ENCODE measurements around the gene PANX2. TPM values are rescaled to one million over a fixed set of nuclear protein-coding genes. Genes with fewer than 3 reads are reported as not detected.
A peak's percentile ranks its signal among the peaks of the same experiment; 100 is the strongest.

Gene PANX2
- total RNA-seq, 1 donor from 2014 or later: 0.88 TPM

DNA sequence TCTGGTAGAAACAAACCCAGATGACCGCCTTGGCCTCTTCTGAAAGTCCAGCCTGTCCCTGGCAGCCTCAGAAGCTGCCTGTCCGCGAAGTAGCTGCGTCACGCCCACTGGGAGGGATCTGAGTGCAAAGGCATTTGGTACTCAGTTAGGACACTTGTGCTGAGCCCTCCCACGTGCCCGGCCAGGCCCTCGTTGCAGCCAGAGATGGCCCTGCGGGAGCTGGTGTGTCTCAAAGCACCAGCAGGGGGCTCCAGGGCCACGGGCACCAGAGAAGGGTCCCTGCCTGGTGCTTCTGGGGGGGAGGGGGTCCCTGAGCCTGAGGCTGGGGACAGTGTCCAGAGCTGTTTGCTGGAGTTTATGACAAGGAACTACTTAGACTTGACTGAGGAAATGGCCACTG is 36.1 kb downstream of the PANX2 start:
- Histone ChIP-seq H3K4me3 (no peak overlapping the region), H3K27me3 (peaks cover 5% of the 10 kb centered on the region), H3K9me3 (ENCODE audit: low read depth) (no peaks in the 10 kb centered on the region), H3K9ac (no peak overlapping the region), H2AFZ (replicated peaks) (no peak overlapping the region), H3K79me2 (ENCODE audit: low read depth) (peaks cover 24% of the 10 kb centered on the region), H3K27ac (no peak overlapping the region), H3K4me2 (no peak overlapping the region), H3F3A (ENCODE audit: low read depth) (peaks cover 3% of the 10 kb centered on the region), H3K36me3 (peaks cover 12% of the 10 kb centered on the region), H4K20me1 (ENCODE audit: low read depth) (peaks cover 44% of the 10 kb centered on the region), H3K4me1 (peaks cover 10% of the 10 kb centered on the region)
- peaks cover 36% of the 10 kb centered on the region for H3K36me3 Mint-ChIP-seq
- H3K4me1 Mint-ChIP-seq: peaks cover 19% of the 10 kb centered on the region
- no peak for TF ChIP-seq EZH2 (IDR thresholded peaks at IDR 0.05)
- TF ChIP-seq EZH2phosphoT487 (IDR thresholded peaks at IDR 0.05): no peak
- TF ChIP-seq, protein P1, sequence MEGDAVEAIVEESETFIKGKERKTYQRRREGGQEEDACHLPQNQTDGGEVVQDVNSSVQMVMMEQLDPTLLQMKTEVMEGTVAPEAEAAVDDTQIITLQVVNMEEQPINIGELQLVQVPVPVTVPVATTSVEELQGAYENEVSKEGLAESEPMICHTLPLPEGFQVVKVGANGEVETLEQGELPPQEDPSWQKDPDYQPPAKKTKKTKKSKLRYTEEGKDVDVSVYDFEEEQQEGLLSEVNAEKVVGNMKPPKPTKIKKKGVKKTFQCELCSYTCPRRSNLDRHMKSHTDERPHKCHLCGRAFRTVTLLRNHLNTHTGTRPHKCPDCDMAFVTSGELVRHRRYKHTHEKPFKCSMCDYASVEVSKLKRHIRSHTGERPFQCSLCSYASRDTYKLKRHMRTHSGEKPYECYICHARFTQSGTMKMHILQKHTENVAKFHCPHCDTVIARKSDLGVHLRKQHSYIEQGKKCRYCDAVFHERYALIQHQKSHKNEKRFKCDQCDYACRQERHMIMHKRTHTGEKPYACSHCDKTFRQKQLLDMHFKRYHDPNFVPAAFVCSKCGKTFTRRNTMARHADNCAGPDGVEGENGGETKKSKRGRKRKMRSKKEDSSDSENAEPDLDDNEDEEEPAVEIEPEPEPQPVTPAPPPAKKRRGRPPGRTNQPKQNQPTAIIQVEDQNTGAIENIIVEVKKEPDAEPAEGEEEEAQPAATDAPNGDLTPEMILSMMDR (IDR thresholded peaks at IDR 0.05): peak; percentile 52
- peaks cover 6% of the 10 kb centered on the region for H3K27me3 Mint-ChIP-seq (ENCODE audit: insufficient read depth, low read depth)
- H3K27ac Mint-ChIP-seq: no peak overlapping the region
- no peak overlapping the region for H3K4me3 Mint-ChIP-seq
- peaks cover 4% of the 10 kb centered on the region for H3K9me3 Mint-ChIP-seq
- DNase-seq (ENCODE audit: low spot score): peak; percentile 70

DNA sequence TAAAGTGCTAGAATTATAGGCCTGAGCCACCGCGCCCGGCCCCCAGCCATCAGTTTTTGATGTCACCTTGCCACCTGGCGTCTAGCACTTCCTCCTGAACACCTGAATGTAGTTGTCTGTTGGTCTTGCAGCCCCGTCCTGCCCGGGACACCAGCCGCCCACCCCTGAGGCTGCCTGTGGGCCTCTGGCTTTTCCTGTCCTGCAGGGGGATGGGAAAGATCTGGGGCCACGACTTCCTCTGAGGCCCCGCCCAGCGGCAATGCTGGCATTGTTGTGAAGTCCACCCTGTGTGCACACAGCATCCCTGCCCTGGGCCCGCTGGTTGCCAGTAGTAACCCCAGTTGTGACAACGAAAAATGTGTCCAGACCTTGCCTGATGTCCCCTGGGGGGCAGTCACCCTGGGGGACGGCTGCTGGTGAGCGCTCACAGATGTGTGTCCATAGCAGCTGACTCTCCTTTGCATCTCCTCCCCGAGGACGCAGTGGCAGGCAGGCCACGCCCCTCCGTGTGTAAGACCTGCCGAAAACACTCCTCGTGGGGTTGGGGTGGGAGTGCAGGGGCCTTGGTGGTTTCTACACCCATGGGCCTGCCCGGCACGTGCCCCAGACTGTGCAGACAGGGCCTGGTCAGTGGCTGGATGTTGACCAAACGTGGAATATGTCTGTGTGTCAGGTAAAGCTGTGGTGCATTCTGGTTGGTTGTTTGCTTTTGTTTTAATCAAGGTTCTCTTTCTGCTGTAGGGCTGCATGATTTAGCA is 37.0 kb downstream of the PANX2 start:
- H3K27me3 Mint-ChIP-seq (ENCODE audit: insufficient read depth, low read depth): peaks cover 4% of the 10 kb centered on the region
- Histone ChIP-seq H4K20me1 (ENCODE audit: low read depth) (peaks cover 35% of the 10 kb centered on the region), H3K27me3 (no peaks in the 10 kb centered on the region), H3K9ac (no peak overlapping the region), H3K27ac (no peak overlapping the region), H2AFZ (replicated peaks) (no peak overlapping the region), H3K4me2 (no peak overlapping the region), H3K9me3 (ENCODE audit: low read depth) (no peaks in the 10 kb centered on the region), H3K79me2 (ENCODE audit: low read depth) (peaks cover 14% of the 10 kb centered on the region), H3F3A (ENCODE audit: low read depth) (peaks cover 3% of the 10 kb centered on the region), H3K4me1 (peaks cover under 1% of the 10 kb centered on the region), H3K36me3 (peaks cover 10% of the 10 kb centered on the region), H3K4me3 (no peak overlapping the region)
- H3K4me1 Mint-ChIP-seq: peaks cover 11% of the 10 kb centered on the region
- H3K9me3 Mint-ChIP-seq: peaks cover 4% of the 10 kb centered on the region
- H3K36me3 Mint-ChIP-seq: peaks cover 33% of the 10 kb centered on the region
- no peak for DNase-seq (ENCODE audit: low spot score)
- no peak overlapping the region for H3K27ac Mint-ChIP-seq
- TF ChIP-seq EZH2 (IDR thresholded peaks at IDR 0.05) (no peak), EZH2phosphoT487 (IDR thresholded peaks at IDR 0.05) (no peak)
- TF ChIP-seq, protein P1 (IDR thresholded peaks at IDR 0.05): no peak
- H3K4me3 Mint-ChIP-seq: no peak overlapping the region

DNA sequence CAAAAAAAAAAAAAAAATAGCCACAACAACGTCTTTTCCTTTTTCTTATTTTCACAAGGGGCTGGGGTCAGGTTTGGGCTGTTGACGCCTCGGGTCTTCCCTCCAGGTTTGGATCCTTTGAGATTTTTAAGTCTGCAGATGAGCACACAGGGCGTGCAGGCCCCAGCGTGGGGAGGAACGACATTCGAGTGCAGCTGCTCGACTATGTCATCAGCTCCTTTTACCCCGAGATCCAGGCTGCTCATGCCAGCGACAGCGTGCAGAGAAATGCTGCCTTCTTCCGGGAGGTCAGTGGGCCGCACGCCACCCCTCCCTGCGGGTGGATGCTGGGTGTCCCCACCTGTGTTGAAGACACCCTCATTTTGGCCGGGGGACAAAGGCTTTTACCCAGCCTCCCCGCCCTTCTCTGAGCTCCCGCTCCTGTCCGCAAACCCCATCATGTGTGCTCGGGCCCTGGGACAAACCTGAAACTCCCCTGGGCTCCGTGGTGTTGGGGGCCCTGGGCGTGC is 38.0 kb downstream of the PANX2 start:
- H3K4me1 ChIP-seq: no peaks in the 10 kb centered on the region
- H3K27ac ChIP-seq: no peak overlapping the region
- H3K4me2 ChIP-seq: no peak overlapping the region
- no peak overlapping the region for H3K9ac ChIP-seq
- H4K20me1 ChIP-seq (ENCODE audit: low read depth): peaks cover 32% of the 10 kb centered on the region
- peaks cover 4% of the 10 kb centered on the region for H3K9me3 Mint-ChIP-seq
- peaks cover 4% of the 10 kb centered on the region for H3K27me3 Mint-ChIP-seq (ENCODE audit: insufficient read depth, low read depth)
- peaks cover 10% of the 10 kb centered on the region for H3K4me1 Mint-ChIP-seq
- H3K36me3 ChIP-seq: peaks cover under 1% of the 10 kb centered on the region
- no peak overlapping the region for H3K27ac Mint-ChIP-seq
- no peak overlapping the region for H3K4me3 ChIP-seq
- no peaks in the 10 kb centered on the region for H3K27me3 ChIP-seq
- DNase-seq (ENCODE audit: low spot score): no peak
- H3K4me3 Mint-ChIP-seq: no peak overlapping the region
- H3K36me3 Mint-ChIP-seq: peaks cover 33% of the 10 kb centered on the region
- peaks cover 10% of the 10 kb centered on the region for H3K79me2 ChIP-seq (ENCODE audit: low read depth)
- no peak overlapping the region for H2AFZ ChIP-seq (replicated peaks)
- no peak for TF ChIP-seq EZH2phosphoT487 (IDR thresholded peaks at IDR 0.05)
- TF ChIP-seq EZH2 (IDR thresholded peaks at IDR 0.05): no peak
- TF ChIP-seq, protein P1 (IDR thresholded peaks at IDR 0.05): no peak
- H3K9me3 ChIP-seq (ENCODE audit: low read depth): no peaks in the 10 kb centered on the region
- peaks cover 4% of the 10 kb centered on the region for H3F3A ChIP-seq (ENCODE audit: low read depth)

Measured in neural progenitor cell (in vitro differentiated cells).